HepG2 (cell line): Measurements from ENCODE around the gene CSDE1. TPM values are rescaled to one million over a fixed set of nuclear protein-coding genes. Genes with fewer than 3 reads are reported as not detected.

Experiments used
- AGO1 ChIP-seq: fragments of 200-400 bp; formaldehyde crosslinking; IDR thresholded peaks from 2 replicates; pipeline ENCODE4 v1.6.1; 2017; ENCODE audit warnings: mild to moderate bottlenecking, low read depth, low read length, moderate library complexity; ENCODE audit not compliant: poor library complexity, severe bottlenecking
- BRCA1 ChIP-seq: sonication (generic); formaldehyde crosslinking; IDR thresholded peaks from 2 replicates; pipeline ENCODE4 v1.4.0; 2020; ENCODE audit warnings: missing genetic modification reagents
- GLI4 ChIP-seq: sonication (generic); formaldehyde crosslinking; IDR thresholded peaks from 2 replicates; pipeline ENCODE4 v1.5.1; 2020; ENCODE audit warnings: missing genetic modification reagents, mild to moderate bottlenecking, moderate library complexity, borderline replicate concordance
- KAT8 ChIP-seq: IDR thresholded peaks from 2 replicates; pipeline ENCODE4 v1.6.1; 2016; ENCODE audit warnings: missing genetic modification reagents, missing compliant biosample characterization
- KLF9 ChIP-seq: IDR thresholded peaks from 2 replicates; pipeline ENCODE4 v1.6.1; 2016; ENCODE audit warnings: low read depth
- MXD4 ChIP-seq: IDR thresholded peaks from 2 replicates; pipeline ENCODE4 v1.6.1; 2016; ENCODE audit warnings: mild to moderate bottlenecking, missing biosample characterization, missing genetic modification reagents
- NR2F2 ChIP-seq: IDR thresholded peaks from 2 replicates; pipeline ENCODE4 v1.6.1; 2012; ENCODE audit warnings: low read depth, inconsistent platforms, borderline replicate concordance
- ZNF501 ChIP-seq: sonication (generic); formaldehyde crosslinking; IDR thresholded peaks from 2 replicates; pipeline ENCODE4 v1.5.1; 2020; ENCODE audit warnings: mild to moderate bottlenecking, moderate library complexity, missing genetic modification reagents
- ZNF674 ChIP-seq: sonication (generic); formaldehyde crosslinking; IDR thresholded peaks from 2 replicates; pipeline ENCODE4 v1.5.0; 2020; ENCODE audit warnings: low read depth, mild to moderate bottlenecking, missing genetic modification reagents
- ZSCAN12 ChIP-seq: sonication (generic); formaldehyde crosslinking; IDR thresholded peaks from 2 replicates; pipeline ENCODE4 v1.9.0; 2021; ENCODE audit warnings: mild to moderate bottlenecking, missing genetic modification reagents
- polyA plus RNA-seq, 8 experiments: library from polyadenylated mRNA; depleted of rRNA in 3 of 8; stranded (reverse) in 7 of 8; unstranded in 1 of 8; fragments of >200 nt; fragmentation: Illumina TruSeq in 4 of 8; extraction: Trizol in 4 of 8; gene quantifications; 2 replicates each; pipeline versions ENCODE4 v1.2.1 to v1.2.3, GENCODE V29; 2011 to 2016; ENCODE audit warnings: low read depth in 4 of 8, missing spikeins in 1 of 8, mixed read lengths in 1 of 8; ENCODE audit not compliant: insufficient read depth in 1 of 8
- total RNA-seq, 5 experiments: library from RNA; depleted of rRNA; stranded (reverse); fragments of >200 nt; fragmentation: Illumina TruSeq; extraction: Trizol; gene quantifications; 2 replicates each; pipeline ENCODE4 v1.2.3, GENCODE V29; 2016; ENCODE audit warnings: low read depth in 1 of 5
- TF ChIP-seq, protein P1 (sequence below): sonication (generic); formaldehyde crosslinking; IDR thresholded peaks from 2 replicates; pipeline ENCODE4 v1.8.1; 2022; ENCODE audit warnings: low read depth, mild to moderate bottlenecking, missing genetic modification reagents
- TF ChIP-seq, protein P2 (sequence below): sonication (generic); formaldehyde crosslinking; IDR thresholded peaks from 2 replicates; pipeline ENCODE4 v1.4.0; 2020; ENCODE audit warnings: missing genetic modification reagents
- TF ChIP-seq, protein P3 (sequence below): sonication (generic); formaldehyde crosslinking; IDR thresholded peaks from 2 replicates; pipeline ENCODE4 v1.4.0; 2020; ENCODE audit warnings: mild to moderate bottlenecking, missing genetic modification reagents
- TF ChIP-seq, protein P4 (sequence below): fragments of 450-650 bp; IDR thresholded peaks from 2 replicates; pipeline ENCODE4 v1.6.1; 2016
- TF ChIP-seq, protein P5 (sequence below): IDR thresholded peaks from 2 replicates; pipeline ENCODE4 v1.6.1; 2016; ENCODE audit warnings: missing biosample characterization, missing genetic modification reagents, low read depth
- TF ChIP-seq, protein P6 (sequence below), 2 experiments: IDR thresholded peaks; 2 replicates each; pipeline ENCODE4 v1.6.1; 2011 to 2012; ENCODE audit warnings: low read length in 2 of 2, borderline replicate concordance in 1 of 2, low read depth in 1 of 2, mild to moderate bottlenecking in 1 of 2, moderate library complexity in 1 of 2

CSDE1 gene
- total and polyA plus RNA-seq, 2 of the 13 experiments (the other 11 are each of a cell fraction or from before 2014, with no cell fraction given) = 150 to 313 TPM

DNA sequence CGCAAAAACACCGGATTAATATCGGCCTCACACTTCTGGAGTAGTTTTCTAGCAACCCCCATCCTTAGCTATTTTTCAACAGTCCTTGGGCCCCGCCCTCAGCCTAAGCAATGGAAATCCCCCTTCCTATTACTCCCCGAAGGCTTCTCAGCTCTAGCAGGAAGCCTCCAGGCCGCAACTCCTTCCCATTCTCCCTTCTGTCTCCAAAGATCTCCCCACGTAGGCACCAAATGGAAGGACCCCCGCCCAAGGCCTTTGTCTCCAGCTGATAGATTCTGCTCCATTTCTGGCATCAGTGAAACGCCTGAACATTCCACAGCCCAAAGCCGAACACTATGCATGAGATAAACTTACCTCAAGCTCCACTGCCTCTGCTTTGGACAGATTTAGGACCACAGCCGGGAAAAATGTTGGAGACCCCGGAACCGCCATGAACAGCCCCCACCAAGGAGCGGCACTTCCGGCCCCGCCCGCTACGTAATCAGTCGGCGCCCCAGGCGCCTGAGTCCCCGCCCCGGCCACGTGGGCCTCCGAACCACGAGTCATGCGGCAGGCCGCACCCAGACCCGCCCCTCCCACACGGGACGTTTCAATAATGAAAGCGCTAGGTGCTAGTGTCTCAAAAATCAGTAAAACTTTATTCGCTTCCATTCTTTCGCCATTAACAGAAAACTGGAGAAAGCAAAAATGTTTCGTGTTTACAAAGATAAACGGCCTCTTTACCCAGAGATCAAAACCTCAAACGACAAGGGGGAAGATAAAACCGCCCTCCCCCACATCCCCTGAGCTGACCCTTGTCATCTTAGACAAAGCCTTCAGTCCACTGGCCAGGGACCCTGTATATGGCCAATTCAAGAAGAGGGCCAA is 41.2 kb downstream of the CSDE1 start, which contains the start of gene NRAS (continued):
- TF ChIP-seq, protein P1, sequence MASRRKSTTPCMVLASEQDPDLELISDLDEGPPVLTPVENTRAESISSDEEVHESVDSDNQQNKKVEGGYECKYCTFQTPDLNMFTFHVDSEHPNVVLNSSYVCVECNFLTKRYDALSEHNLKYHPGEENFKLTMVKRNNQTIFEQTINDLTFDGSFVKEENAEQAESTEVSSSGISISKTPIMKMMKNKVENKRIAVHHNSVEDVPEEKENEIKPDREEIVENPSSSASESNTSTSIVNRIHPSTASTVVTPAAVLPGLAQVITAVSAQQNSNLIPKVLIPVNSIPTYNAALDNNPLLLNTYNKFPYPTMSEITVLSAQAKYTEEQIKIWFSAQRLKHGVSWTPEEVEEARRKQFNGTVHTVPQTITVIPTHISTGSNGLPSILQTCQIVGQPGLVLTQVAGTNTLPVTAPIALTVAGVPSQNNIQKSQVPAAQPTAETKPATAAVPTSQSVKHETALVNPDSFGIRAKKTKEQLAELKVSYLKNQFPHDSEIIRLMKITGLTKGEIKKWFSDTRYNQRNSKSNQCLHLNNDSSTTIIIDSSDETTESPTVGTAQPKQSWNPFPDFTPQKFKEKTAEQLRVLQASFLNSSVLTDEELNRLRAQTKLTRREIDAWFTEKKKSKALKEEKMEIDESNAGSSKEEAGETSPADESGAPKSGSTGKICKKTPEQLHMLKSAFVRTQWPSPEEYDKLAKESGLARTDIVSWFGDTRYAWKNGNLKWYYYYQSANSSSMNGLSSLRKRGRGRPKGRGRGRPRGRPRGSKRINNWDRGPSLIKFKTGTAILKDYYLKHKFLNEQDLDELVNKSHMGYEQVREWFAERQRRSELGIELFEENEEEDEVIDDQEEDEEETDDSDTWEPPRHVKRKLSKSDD (CRISPR knock-in tag) = 0 out of 2 replicates have a peak, but pooled peaks have one; percentile 17
- no peak; the same call in 1 of the 2 replicates for TF ChIP-seq BRCA1 (CRISPR knock-in tag)
- TF ChIP-seq ZNF501 (CRISPR knock-in tag) = peak; percentile 95
- TF ChIP-seq, protein P2, sequence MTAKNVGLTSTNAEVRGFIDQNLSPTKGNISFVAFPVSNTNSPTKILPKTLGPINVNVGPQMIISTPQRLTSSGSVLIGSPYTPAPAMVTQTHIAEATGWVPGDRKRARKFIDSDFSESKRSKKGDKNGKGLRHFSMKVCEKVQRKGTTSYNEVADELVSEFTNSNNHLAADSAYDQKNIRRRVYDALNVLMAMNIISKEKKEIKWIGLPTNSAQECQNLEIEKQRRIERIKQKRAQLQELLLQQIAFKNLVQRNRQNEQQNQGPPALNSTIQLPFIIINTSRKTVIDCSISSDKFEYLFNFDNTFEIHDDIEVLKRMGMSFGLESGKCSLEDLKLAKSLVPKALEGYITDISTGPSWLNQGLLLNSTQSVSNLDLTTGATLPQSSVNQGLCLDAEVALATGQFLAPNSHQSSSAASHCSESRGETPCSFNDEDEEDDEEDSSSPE (CRISPR knock-in tag) = peak; percentile 67
- TF ChIP-seq KAT8 (CRISPR knock-in tag) = peak; percentile 97
- peak; percentile 30; the same call in 1 of the 2 replicates for TF ChIP-seq NR2F2
- TF ChIP-seq, protein P3, sequence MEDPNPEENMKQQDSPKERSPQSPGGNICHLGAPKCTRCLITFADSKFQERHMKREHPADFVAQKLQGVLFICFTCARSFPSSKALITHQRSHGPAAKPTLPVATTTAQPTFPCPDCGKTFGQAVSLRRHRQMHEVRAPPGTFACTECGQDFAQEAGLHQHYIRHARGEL (CRISPR knock-in tag) = no peak
- TF ChIP-seq, protein P4, sequence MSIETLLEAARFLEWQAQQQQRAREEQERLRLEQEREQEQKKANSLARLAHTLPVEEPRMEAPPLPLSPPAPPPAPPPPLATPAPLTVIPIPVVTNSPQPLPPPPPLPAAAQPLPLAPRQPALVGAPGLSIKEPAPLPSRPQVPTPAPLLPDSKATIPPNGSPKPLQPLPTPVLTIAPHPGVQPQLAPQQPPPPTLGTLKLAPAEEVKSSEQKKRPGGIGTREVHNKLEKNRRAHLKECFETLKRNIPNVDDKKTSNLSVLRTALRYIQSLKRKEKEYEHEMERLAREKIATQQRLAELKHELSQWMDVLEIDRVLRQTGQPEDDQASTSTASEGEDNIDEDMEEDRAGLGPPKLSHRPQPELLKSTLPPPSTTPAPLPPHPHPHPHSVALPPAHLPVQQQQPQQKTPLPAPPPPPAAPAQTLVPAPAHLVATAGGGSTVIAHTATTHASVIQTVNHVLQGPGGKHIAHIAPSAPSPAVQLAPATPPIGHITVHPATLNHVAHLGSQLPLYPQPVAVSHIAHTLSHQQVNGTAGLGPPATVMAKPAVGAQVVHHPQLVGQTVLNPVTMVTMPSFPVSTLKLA = peak; percentile 93
- TF ChIP-seq ZSCAN12 (CRISPR knock-in tag) = 0 out of 2 replicates have a peak, but pooled peaks have one; percentile 30
- TF ChIP-seq KLF9 (CRISPR knock-in tag) = peak; percentile 79; the same call in 1 of the 2 replicates
- TF ChIP-seq AGO1 = peak; percentile 76
- TF ChIP-seq GLI4 = 0 out of 2 replicates have a peak, but pooled peaks have one; percentile 34
- TF ChIP-seq, protein P5, sequence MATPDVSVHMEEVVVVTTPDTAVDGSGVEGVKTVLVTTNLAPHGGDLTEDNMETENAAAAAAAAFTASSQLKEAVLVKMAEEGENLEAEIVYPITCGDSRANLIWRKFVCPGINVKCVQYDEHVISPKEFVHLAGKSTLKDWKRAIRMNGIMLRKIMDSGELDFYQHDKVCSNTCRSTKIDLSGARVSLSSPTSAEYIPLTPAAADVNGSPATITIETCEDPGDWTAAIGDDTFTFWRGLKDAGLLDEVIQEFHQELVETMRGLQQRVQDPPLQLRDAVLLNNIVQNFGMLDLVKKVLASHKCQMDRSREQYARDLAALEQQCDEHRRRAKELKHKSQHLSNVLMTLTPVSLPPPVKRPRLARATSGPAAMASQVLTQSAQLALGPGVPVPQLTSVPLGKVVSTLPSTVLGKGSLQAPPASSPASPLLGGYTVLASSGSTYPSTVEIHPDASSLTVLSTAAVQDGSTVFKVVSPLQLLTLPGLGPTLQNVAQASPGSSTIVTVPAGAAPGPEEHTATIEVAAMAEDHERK (CRISPR knock-in tag) = 0 out of 2 replicates have a peak, but pooled peaks have one; percentile 30
- TF ChIP-seq ZNF674 (CRISPR knock-in tag) = no peak
- TF ChIP-seq MXD4 = peak; percentile 96
- TF ChIP-seq, protein P6, sequence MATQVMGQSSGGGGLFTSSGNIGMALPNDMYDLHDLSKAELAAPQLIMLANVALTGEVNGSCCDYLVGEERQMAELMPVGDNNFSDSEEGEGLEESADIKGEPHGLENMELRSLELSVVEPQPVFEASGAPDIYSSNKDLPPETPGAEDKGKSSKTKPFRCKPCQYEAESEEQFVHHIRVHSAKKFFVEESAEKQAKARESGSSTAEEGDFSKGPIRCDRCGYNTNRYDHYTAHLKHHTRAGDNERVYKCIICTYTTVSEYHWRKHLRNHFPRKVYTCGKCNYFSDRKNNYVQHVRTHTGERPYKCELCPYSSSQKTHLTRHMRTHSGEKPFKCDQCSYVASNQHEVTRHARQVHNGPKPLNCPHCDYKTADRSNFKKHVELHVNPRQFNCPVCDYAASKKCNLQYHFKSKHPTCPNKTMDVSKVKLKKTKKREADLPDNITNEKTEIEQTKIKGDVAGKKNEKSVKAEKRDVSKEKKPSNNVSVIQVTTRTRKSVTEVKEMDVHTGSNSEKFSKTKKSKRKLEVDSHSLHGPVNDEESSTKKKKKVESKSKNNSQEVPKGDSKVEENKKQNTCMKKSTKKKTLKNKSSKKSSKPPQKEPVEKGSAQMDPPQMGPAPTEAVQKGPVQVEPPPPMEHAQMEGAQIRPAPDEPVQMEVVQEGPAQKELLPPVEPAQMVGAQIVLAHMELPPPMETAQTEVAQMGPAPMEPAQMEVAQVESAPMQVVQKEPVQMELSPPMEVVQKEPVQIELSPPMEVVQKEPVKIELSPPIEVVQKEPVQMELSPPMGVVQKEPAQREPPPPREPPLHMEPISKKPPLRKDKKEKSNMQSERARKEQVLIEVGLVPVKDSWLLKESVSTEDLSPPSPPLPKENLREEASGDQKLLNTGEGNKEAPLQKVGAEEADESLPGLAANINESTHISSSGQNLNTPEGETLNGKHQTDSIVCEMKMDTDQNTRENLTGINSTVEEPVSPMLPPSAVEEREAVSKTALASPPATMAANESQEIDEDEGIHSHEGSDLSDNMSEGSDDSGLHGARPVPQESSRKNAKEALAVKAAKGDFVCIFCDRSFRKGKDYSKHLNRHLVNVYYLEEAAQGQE (IDR thresholded peaks at IDR 0.05; ENCODE audit: borderline replicate concordance in 1 of 2, low read depth in 1 of 2, low read length in 2 of 2) = peak in 1 of 2 experiments; percentile 54; a peak in 1 of 4 replicates
